GM12891 (cell line): ENCODE measurements around the gene NTHL1.

Source experiments
- PAX5 ChIP-seq: IDR thresholded peaks from 2 replicates; pipeline ENCODE4 v1.6.1; 2011; ENCODE audit warnings: low read length, moderate library complexity, mild to moderate bottlenecking; ENCODE audit not compliant: insufficient read depth, severe bottlenecking
- POLR2A ChIP-seq: IDR thresholded peaks from 2 replicates; pipeline ENCODE4 v1.6.1; 2011; ENCODE audit warnings: low read depth, low read length, control low read depth
- POLR2AphosphoS5 ChIP-seq: IDR thresholded peaks from 2 replicates; pipeline ENCODE4 v1.6.1; 2011; ENCODE audit warnings: low read depth, low read length, control low read depth
- POU2F2 ChIP-seq: IDR thresholded peaks from 2 replicates; pipeline ENCODE4 v1.6.1; 2011; ENCODE audit warnings: low read depth, mild to moderate bottlenecking, control low read depth, low read length, moderate library complexity
- SPI1 ChIP-seq: IDR thresholded peaks from 2 replicates; pipeline ENCODE4 v1.6.1; 2011; ENCODE audit warnings: low read depth, low read length, control low read depth
- TAF1 ChIP-seq: IDR thresholded peaks from 2 replicates; pipeline ENCODE4 v1.6.1; 2011; ENCODE audit warnings: low read depth, low read length, control low read depth

DNA sequence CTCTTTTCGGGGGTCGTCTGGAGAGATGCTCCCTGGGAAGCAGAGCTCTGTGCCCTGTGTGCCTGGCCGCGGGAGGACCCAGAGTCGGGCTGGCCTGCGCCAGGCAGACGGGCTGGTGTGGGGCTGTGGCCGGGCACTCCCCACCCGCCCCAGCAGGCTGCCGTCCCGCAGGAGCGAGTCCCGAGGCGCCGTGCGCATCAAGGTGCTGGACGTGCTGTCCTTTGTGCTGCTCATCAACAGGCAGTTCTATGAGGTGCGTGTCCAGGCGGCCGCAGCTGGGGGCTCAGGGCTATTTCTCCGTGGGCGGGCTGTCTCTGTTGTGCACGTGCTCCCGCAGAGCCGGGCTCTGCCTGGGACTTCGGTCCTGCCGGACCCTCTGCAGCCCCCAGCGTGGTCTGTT lies 15.2 kb upstream of the NTHL1 start:
- TF ChIP-seq POLR2A = no peak
- no peak for TF ChIP-seq TAF1
- no peak for TF ChIP-seq SPI1
- no peak for TF ChIP-seq POLR2AphosphoS5
- TF ChIP-seq POU2F2 = no peak
- TF ChIP-seq PAX5 = no peak
